Muscle of leg (tissue), 11 donors: Measurements from ENCODE around the gene SEC14L3. TPM values are rescaled to one million over a fixed set of nuclear protein-coding genes. Genes with fewer than 3 reads are reported as not detected.
"Not testable (repeated sequence)": the region's sequence is repeated elsewhere in the genome, so short reads cannot be mapped to it uniquely, and the experiment has no call there.

ENCODE experiments used
- DNase-seq: peaks from one replicate; pipeline ENCODE4 v3.0.0; 2013
- H3K27ac ChIP-seq: one replicate; pipeline ENCODE4 v1.5.1; 2013; ENCODE audit warnings: mild to moderate bottlenecking, low read length, control low read depth
- H3K27me3 ChIP-seq: one replicate; pipeline ENCODE4 v1.6.1; 2013; ENCODE audit warnings: low read length; ENCODE audit not compliant: control insufficient read depth, insufficient read depth
- H3K36me3 ChIP-seq: one replicate; pipeline ENCODE4 v1.6.1; 2013; ENCODE audit warnings: low read length; ENCODE audit not compliant: control insufficient read depth, insufficient read depth
- H3K4me1 ChIP-seq: one replicate; pipeline ENCODE4 v1.6.1; 2013; ENCODE audit warnings: low read length; ENCODE audit not compliant: control insufficient read depth, insufficient read depth
- H3K4me3 ChIP-seq: one replicate; pipeline ENCODE4 v1.5.1; 2013; ENCODE audit warnings: low read length, control low read depth
- H3K9me3 ChIP-seq: replicated peaks from 2 replicates; pipeline ENCODE4 v1.6.1; 2013; ENCODE audit warnings: low read depth, low read length; ENCODE audit not compliant: control insufficient read depth
- WGBS: methylation state at CpG from one replicate; pipeline ENCODE4 v1.1.5; 2013; ENCODE audit warnings: missing lambda C conversion rate; ENCODE audit not compliant: insufficient coverage; 5-methylcytosine and 5-hydroxymethylcytosine counted together
- polyA plus RNA-seq, 8 donors: library from polyadenylated mRNA; unstranded; fragments of 120-200 nt; gene quantifications; one replicate each; pipeline versions ENCODE4 v1.2.1 to v1.2.3, GENCODE V29; 2013; ENCODE audit warnings: inconsistent platforms in 1 of 8, low replicate concordance in 1 of 8; ENCODE audit not compliant: insufficient read length in 8 of 8, insufficient read depth in 1 of 8
- total RNA-seq: library from RNA; stranded (reverse); fragments of 120-200 nt; gene quantifications from one replicate; pipeline ENCODE4 v1.2.4, GENCODE V29; 2013

Gene SEC14L3
- total and polyA plus RNA-seq, 9 donors, result 0.05 to 0.06 TPM; not detected in 7

- no peak overlapping the region for H3K27ac ChIP-seq
- no peak overlapping the region for H3K4me3 ChIP-seq
- WGBS, result 90% methylated on average over 1 of the region's 2 CpGs
- peaks cover 6% of the 10 kb centered on the region for H3K4me1 ChIP-seq
- H3K36me3 ChIP-seq, result no peaks in the 10 kb centered on the region
- no peaks in the 10 kb centered on the region for H3K9me3 ChIP-seq
- DNase-seq, result no peak
- peaks cover 5% of the 10 kb centered on the region for H3K27me3 ChIP-seq
These were observed 1.2 kb downstream of the SEC14L3 start for GRCh38 chr22:30470655-30471054.

- WGBS, result 89% methylated on average over 2 of the region's 2 CpGs
- H3K4me1 ChIP-seq, result peaks cover 6% of the 10 kb centered on the region
These were observed 2.7 kb downstream of the SEC14L3 start for GRCh38 chr22:30469165-30469564.

GRCh38 chr22:30460555-30460954 lies 11.3 kb downstream of the SEC14L3 start:
- DNase-seq, H3K9me3 ChIP-seq, H3K36me3 ChIP-seq, H3K27ac ChIP-seq, H3K4me3 ChIP-seq, H3K4me1 ChIP-seq, H3K27me3 ChIP-seq: not testable (repeated sequence)
- WGBS, result 95% methylated on average over 4 of the region's 6 CpGs

More at GRCh38 chr22:30469165-30469564, 2.7 kb downstream of the SEC14L3 start:
- H3K4me3 ChIP-seq, result no peak overlapping the region
- H3K27me3 ChIP-seq, result peaks cover 2% of the 10 kb centered on the region
- no peak overlapping the region for H3K27ac ChIP-seq
- H3K36me3 ChIP-seq, result no peaks in the 10 kb centered on the region
- no peaks in the 10 kb centered on the region for H3K9me3 ChIP-seq
- DNase-seq, result no peak

- Histone ChIP-seq H3K27ac (no peak overlapping the region), H3K27me3 (peaks cover 2% of the 10 kb centered on the region), H3K4me3 (no peak overlapping the region), H3K36me3 (no peaks in the 10 kb centered on the region), H3K4me1 (no peaks in the 10 kb centered on the region), H3K9me3 (no peaks in the 10 kb centered on the region)
- 50% methylated on average over 1 of the region's 4 CpGs for WGBS
- no peak for DNase-seq
These were observed 11.7 kb downstream of the SEC14L3 start for GRCh38 chr22:30460147-30460546.

GRCh38 chr22:30459181-30460052 lies 12.4 kb downstream of the SEC14L3 start:
- Histone ChIP-seq H3K27ac (no peak overlapping the region), H3K4me3 (no peak overlapping the region), H3K36me3 (no peaks in the 10 kb centered on the region), H3K4me1 (no peaks in the 10 kb centered on the region), H3K27me3 (peaks cover 2% of the 10 kb centered on the region), H3K9me3 (no peaks in the 10 kb centered on the region)
- DNase-seq, result peak; percentile 23
- 52% methylated on average over 2 of the region's 4 CpGs for WGBS

GRCh38 chr22:30457981-30458380 lies 13.8 kb downstream of the SEC14L3 start:
- WGBS, result 55% methylated on average over 5 of the region's 8 CpGs
- no peaks in the 10 kb centered on the region for H3K4me1 ChIP-seq
- H3K27ac ChIP-seq, result no peak overlapping the region
- H3K9me3 ChIP-seq, result no peaks in the 10 kb centered on the region
- peaks cover 2% of the 10 kb centered on the region for H3K27me3 ChIP-seq
- no peak overlapping the region for H3K4me3 ChIP-seq
- no peaks in the 10 kb centered on the region for H3K36me3 ChIP-seq
- DNase-seq, result no peak

GRCh38 chr22:30455075-30455840 lies 16.6 kb downstream of the SEC14L3 start:
- no peak overlapping the region for H3K27ac ChIP-seq
- H3K9me3 ChIP-seq, result no peaks in the 10 kb centered on the region
- H3K4me3 ChIP-seq, result no peak overlapping the region
- H3K36me3 ChIP-seq, result no peaks in the 10 kb centered on the region
- H3K4me1 ChIP-seq, result no peaks in the 10 kb centered on the region
- H3K27me3 ChIP-seq, result peaks cover 2% of the 10 kb centered on the region
- DNase-seq, result no peak
- WGBS, result 83% methylated on average over 1 of the region's 8 CpGs

GRCh38 chr22:30453731-30454510 lies 17.9 kb downstream of the SEC14L3 start:
- Histone ChIP-seq H3K9me3 (no peaks in the 10 kb centered on the region), H3K4me3 (no peak overlapping the region), H3K36me3 (no peaks in the 10 kb centered on the region), H3K27me3 (peaks cover 2% of the 10 kb centered on the region), H3K4me1 (no peaks in the 10 kb centered on the region), H3K27ac (no peak overlapping the region)
- WGBS, result 46% methylated on average over 2 of the region's 6 CpGs
- DNase-seq, result no peak

GRCh38 chr22:30452861-30453260 lies 19.0 kb downstream of the SEC14L3 start:
- no peaks in the 10 kb centered on the region for H3K4me1 ChIP-seq
- 93% methylated on average over 3 of the region's 6 CpGs for WGBS
- H3K36me3 ChIP-seq, result no peaks in the 10 kb centered on the region
- H3K4me3 ChIP-seq, result no peak overlapping the region
- H3K27me3 ChIP-seq, result peaks cover 2% of the 10 kb centered on the region
- no peak for DNase-seq
- no peaks in the 10 kb centered on the region for H3K9me3 ChIP-seq
- no peak overlapping the region for H3K27ac ChIP-seq

- not testable (repeated sequence) for H3K4me1 ChIP-seq, H3K9me3 ChIP-seq, DNase-seq, H3K27ac ChIP-seq, H3K36me3 ChIP-seq, H3K27me3 ChIP-seq, H3K4me3 ChIP-seq
- WGBS, result 58% methylated on average over 6 of the region's 9 CpGs
These were observed 20.3 kb downstream of the SEC14L3 start for GRCh38 chr22:30451488-30451887.
